Measurements from ENCODE around the gene NTNG1.

Gene NTNG1

DNA sequence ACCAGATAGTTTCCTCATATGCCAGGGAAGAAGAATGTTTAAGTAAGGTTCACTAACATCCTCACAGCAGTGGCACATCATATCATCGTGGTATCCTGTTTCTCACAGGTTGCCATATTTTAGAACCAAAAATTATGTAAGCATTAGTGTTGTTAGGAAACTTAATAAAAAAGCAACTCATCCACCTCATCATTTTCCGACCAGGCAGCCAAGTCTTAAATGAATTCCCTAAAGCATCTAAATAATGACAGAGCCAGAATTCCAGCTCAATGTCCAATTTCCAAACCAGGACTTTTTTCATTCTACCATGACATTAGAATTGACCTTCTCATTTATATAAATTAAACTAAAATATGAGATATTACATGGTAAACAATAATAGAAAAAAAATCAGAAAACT is 272.7 kb downstream of the NTNG1 start:
- Histone ChIP-seq H3K9ac (ENCODE audit: low read length in 5 of 5) (no peak overlapping the region), H3K27ac (ENCODE audit: low read depth, low read length) (no peak overlapping the region), H3K36me3 (ENCODE audit: control insufficient read depth in 5 of 5, insufficient read depth in 5 of 5, low read length in 5 of 5) (no peaks in the 10 kb centered on the region), H3K9me3 (ENCODE audit: control insufficient read depth in 5 of 5, low read length in 5 of 5) (no peaks in the 10 kb centered on the region), H3K4me1 (ENCODE audit: control insufficient read depth in 5 of 5, insufficient read depth in 5 of 5, low read length in 5 of 5) (no peaks in the 10 kb centered on the region), H3K27me3 (ENCODE audit: control insufficient read depth in 5 of 5, insufficient read depth in 4 of 5, low read length in 5 of 5) (no peaks in the 10 kb centered on the region), H3K4me3 (ENCODE audit: low read depth in 1 of 5, low read length in 5 of 5) (no peak overlapping the region)

DNA sequence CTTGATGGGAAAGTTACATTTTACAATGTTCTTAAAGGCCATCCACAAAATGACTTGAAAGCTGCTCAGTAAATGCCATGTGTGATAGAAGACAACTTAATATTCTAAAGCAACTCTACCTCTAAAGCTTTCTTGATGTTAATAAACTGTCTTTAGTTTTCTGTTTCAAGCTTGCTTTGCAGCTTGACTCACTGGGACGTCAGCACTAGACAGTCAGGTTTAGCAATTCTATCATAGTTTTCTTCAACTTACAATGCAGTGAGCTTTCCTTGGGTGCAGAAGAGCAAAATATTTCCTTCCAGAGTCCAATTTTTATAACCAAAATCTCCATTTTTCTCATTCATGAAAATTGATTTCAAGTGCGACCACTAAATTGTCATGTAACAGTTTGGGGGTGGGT is 273.1 kb downstream of the NTNG1 start:
- no peaks in the 10 kb centered on the region for H3K36me3 ChIP-seq (ENCODE audit: control insufficient read depth in 5 of 5, insufficient read depth in 5 of 5, low read length in 5 of 5)
- no peak overlapping the region for H3K4me3 ChIP-seq (ENCODE audit: low read depth in 1 of 5, low read length in 5 of 5)
- no peaks in the 10 kb centered on the region for H3K4me1 ChIP-seq (ENCODE audit: control insufficient read depth in 5 of 5, insufficient read depth in 5 of 5, low read length in 5 of 5)
- no peak overlapping the region for H3K27ac ChIP-seq (ENCODE audit: low read depth, low read length)
- H3K27me3 ChIP-seq (ENCODE audit: control insufficient read depth in 5 of 5, insufficient read depth in 4 of 5, low read length in 5 of 5), result no peaks in the 10 kb centered on the region
- no peak overlapping the region for H3K9ac ChIP-seq (ENCODE audit: low read length in 5 of 5)
- no peaks in the 10 kb centered on the region for H3K9me3 ChIP-seq (ENCODE audit: control insufficient read depth in 5 of 5, low read length in 5 of 5)

DNA sequence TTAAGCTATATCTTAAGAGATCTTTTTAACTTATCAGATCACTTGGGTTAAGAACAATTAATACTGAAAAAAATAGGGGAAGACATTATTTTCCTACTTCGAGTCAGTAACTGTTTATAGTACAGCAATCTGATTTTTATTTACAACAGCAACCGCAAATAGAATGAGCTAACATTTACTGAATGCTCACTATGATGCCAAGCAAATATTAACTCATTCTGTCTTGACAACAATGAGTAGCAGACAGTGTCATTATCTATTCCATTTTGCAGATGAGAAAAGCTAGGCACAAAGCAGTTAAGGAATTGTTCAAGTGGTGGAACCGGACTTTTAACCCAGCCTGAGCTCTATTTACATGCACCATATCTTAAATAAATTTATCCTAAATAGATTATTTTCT is 273.7 kb downstream of the NTNG1 start:
- no peak overlapping the region for H3K4me3 ChIP-seq (ENCODE audit: low read depth in 1 of 5, low read length in 5 of 5)

DNA sequence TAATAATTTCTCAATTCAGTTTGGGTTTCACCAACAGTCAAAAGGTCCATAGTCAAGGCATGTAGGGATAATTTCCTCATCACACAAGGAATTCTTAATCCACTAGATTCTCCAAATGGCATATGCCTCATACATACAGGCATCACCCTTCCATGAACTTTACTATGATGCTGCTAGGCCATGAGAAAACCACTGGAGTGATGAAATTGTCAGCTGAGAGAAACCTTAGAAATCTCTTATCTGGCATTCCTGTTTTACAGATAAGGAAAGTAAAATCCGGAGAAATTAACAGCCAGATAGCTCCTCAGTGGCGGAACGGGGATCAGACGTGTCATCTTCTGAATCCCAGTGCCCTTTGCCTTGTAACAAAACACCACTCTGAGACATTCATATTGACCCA is 274.4 kb downstream of the NTNG1 start:
- Histone ChIP-seq H3K4me1 (ENCODE audit: control insufficient read depth in 5 of 5, insufficient read depth in 5 of 5, low read length in 5 of 5) (no peaks in the 10 kb centered on the region), H3K36me3 (ENCODE audit: control insufficient read depth in 5 of 5, insufficient read depth in 5 of 5, low read length in 5 of 5) (no peaks in the 10 kb centered on the region), H3K4me3 (ENCODE audit: low read depth in 1 of 5, low read length in 5 of 5) (no peak overlapping the region), H3K9ac (ENCODE audit: low read length in 5 of 5) (no peak overlapping the region), H3K27me3 (ENCODE audit: control insufficient read depth in 5 of 5, insufficient read depth in 4 of 5, low read length in 5 of 5) (no peaks in the 10 kb centered on the region), H3K27ac (ENCODE audit: low read depth, low read length) (no peak overlapping the region), H3K9me3 (ENCODE audit: control insufficient read depth in 5 of 5, low read length in 5 of 5) (no peaks in the 10 kb centered on the region)

More for the DNA sequence above, 273.7 kb downstream of the NTNG1 start:
- Histone ChIP-seq H3K36me3 (ENCODE audit: control insufficient read depth in 5 of 5, insufficient read depth in 5 of 5, low read length in 5 of 5) (no peaks in the 10 kb centered on the region), H3K9me3 (ENCODE audit: control insufficient read depth in 5 of 5, low read length in 5 of 5) (no peaks in the 10 kb centered on the region), H3K4me1 (ENCODE audit: control insufficient read depth in 5 of 5, insufficient read depth in 5 of 5, low read length in 5 of 5) (no peaks in the 10 kb centered on the region), H3K27me3 (ENCODE audit: control insufficient read depth in 5 of 5, insufficient read depth in 4 of 5, low read length in 5 of 5) (no peaks in the 10 kb centered on the region), H3K9ac (ENCODE audit: low read length in 5 of 5) (no peak overlapping the region), H3K27ac (ENCODE audit: low read depth, low read length) (no peak overlapping the region)

DNA sequence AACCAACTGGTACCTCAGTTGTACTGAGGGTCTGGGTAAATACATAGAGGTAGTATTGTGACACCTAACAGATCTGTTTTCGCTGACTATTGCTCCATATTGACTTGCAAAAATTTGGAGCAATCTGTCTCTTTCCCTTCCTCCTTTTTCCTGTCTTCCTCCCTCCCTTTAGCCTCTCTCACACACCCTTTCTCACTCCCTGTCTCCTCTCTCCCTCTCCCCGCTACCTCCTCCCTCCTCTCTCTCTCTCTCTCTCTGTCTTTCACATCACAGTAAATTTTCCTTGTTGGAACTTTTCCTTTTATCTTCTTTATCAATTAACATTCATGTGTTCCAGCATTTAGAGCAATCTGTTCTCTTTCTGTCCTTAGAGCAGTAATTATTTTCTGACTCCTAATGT is 278.2 kb downstream of the NTNG1 start:
- Histone ChIP-seq H3K9ac (ENCODE audit: low read length in 5 of 5) (no peak overlapping the region), H3K4me1 (ENCODE audit: control insufficient read depth in 5 of 5, insufficient read depth in 5 of 5, low read length in 5 of 5) (no peaks in the 10 kb centered on the region), H3K36me3 (ENCODE audit: control insufficient read depth in 5 of 5, insufficient read depth in 5 of 5, low read length in 5 of 5) (no peaks in the 10 kb centered on the region), H3K9me3 (ENCODE audit: control insufficient read depth in 5 of 5, low read length in 5 of 5) (no peaks in the 10 kb centered on the region), H3K4me3 (ENCODE audit: low read depth in 1 of 5, low read length in 5 of 5) (no peak overlapping the region), H3K27ac (ENCODE audit: low read depth, low read length) (no peak overlapping the region), H3K27me3 (ENCODE audit: control insufficient read depth in 5 of 5, insufficient read depth in 4 of 5, low read length in 5 of 5) (no peaks in the 10 kb centered on the region)

DNA sequence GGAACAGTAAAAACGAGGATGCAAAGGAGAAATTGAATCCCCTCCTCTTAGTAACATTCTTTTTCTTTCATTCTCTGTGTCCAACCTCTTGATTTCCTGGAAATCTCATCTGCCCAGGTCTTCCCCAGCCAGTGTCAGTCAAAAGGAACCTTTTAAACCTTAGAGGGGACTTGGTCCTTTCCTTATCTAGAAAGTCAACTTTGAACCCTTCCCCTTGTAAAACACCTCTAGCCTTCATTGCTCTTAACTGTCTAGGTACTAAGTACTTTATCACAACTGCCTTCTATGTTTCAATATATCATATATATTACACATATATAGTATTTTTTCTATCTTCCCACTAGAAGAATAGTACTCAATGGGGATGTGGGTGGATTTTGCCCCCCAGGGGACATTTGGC is 282.1 kb downstream of the NTNG1 start:
- Histone ChIP-seq H3K27ac (ENCODE audit: low read depth, low read length) (no peak overlapping the region), H3K9me3 (ENCODE audit: control insufficient read depth in 5 of 5, low read length in 5 of 5) (peaks cover 0 to 3% (median 0%) of the 10 kb centered on the region in 5 donors), H3K36me3 (ENCODE audit: control insufficient read depth in 5 of 5, insufficient read depth in 5 of 5, low read length in 5 of 5) (no peaks in the 10 kb centered on the region), H3K27me3 (ENCODE audit: control insufficient read depth in 5 of 5, insufficient read depth in 4 of 5, low read length in 5 of 5) (no peaks in the 10 kb centered on the region), H3K9ac (ENCODE audit: low read length in 5 of 5) (no peak overlapping the region), H3K4me3 (ENCODE audit: low read depth in 1 of 5, low read length in 5 of 5) (no peak overlapping the region), H3K4me1 (ENCODE audit: control insufficient read depth in 5 of 5, insufficient read depth in 5 of 5, low read length in 5 of 5) (no peaks in the 10 kb centered on the region)

DNA sequence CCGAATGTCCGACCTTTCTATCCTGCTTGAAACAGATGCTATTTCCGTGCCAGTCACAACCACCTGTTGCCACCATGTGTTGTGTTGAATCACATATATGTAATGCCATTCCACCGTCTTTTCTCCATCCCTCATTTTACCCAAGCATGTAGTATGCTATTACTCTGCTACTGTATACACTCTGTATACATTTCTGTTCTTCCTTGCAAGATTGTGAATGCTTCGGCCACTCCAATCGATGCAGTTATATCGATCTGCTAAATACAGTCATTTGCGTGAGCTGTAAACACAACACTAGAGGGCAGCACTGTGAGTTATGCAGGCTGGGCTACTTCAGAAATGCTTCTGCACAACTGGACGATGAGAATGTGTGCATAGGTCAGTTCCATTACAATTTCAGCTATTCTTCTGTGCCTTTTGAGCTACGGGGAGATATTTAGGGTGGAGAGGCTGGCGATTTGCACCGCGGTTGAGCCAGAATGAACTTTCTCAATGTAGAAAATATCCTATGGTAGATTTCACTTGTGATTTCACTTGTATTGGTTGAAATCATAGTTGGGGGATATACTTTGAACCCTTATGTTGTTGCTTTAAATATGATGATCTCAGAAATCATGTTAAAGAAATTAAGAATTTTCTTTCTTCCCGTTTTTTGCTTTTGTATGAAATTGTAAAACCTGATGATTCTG is 289.8 kb downstream of the NTNG1 start:
- Histone ChIP-seq H3K9me3 (ENCODE audit: control insufficient read depth in 5 of 5, low read length in 5 of 5) (peaks cover 0 to 3% (median 0%) of the 10 kb centered on the region in 5 donors), H3K4me1 (ENCODE audit: control insufficient read depth in 5 of 5, insufficient read depth in 5 of 5, low read length in 5 of 5) (peaks cover 0 to 3% (median 0%) of the 10 kb centered on the region in 5 donors), H3K4me3 (ENCODE audit: low read depth in 1 of 5, low read length in 5 of 5) (no peak overlapping the region), H3K9ac (ENCODE audit: low read length in 5 of 5) (no peak overlapping the region), H3K27me3 (ENCODE audit: control insufficient read depth in 5 of 5, insufficient read depth in 4 of 5, low read length in 5 of 5) (no peaks in the 10 kb centered on the region), H3K36me3 (ENCODE audit: control insufficient read depth in 5 of 5, insufficient read depth in 5 of 5, low read length in 5 of 5) (no peaks in the 10 kb centered on the region), H3K27ac (ENCODE audit: low read depth, low read length) (no peak overlapping the region)

DNA sequence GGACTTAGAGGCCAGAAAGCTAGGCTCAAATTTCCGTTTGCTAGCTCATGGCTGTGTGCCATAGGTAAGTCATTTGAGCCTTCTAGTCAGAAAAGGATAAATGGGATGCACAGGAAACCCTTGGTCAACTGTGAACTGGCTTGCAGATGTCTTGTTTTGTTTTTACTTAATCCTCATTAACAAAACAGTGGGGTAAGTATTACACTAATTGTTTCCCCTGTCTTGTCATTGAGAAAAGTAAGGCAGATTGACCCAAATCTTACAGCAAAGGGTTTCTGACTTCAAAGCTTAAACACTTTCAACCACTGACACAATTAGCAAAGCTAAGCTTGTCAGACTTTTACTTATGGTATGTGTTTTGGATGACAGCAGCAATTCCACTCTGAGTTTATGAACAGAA is 291.3 kb downstream of the NTNG1 start:
- Histone ChIP-seq H3K9me3 (ENCODE audit: control insufficient read depth in 5 of 5, low read length in 5 of 5) (no peaks in the 10 kb centered on the region), H3K27ac (ENCODE audit: low read depth, low read length) (no peak overlapping the region), H3K27me3 (ENCODE audit: control insufficient read depth in 5 of 5, insufficient read depth in 4 of 5, low read length in 5 of 5) (no peaks in the 10 kb centered on the region), H3K4me1 (ENCODE audit: control insufficient read depth in 5 of 5, insufficient read depth in 5 of 5, low read length in 5 of 5) (peaks cover 0 to 3% (median 0%) of the 10 kb centered on the region in 5 donors), H3K36me3 (ENCODE audit: control insufficient read depth in 5 of 5, insufficient read depth in 5 of 5, low read length in 5 of 5) (no peaks in the 10 kb centered on the region), H3K9ac (ENCODE audit: low read length in 5 of 5) (no peak overlapping the region), H3K4me3 (ENCODE audit: low read depth in 1 of 5, low read length in 5 of 5) (no peak overlapping the region)

DNA sequence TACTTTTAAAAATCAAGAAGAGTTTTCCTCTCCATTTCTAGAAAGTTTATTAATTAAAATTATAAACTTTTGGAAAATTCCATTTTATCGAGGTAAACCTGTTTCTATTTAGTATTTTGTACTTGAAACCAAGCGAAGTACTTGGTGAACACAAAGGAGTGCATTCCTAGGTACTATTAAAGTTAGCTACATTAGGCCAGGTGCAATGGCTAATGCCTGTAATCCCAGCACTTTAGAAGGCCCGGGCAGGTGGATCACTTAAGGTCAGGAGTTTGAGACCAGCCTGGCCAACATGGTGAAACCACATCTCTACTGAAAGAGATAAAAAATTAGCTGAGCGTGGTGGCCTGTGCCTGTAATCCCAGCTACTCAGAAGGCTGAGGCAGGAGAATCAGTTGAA is 292.2 kb downstream of the NTNG1 start:
- Histone ChIP-seq H3K9me3 (ENCODE audit: control insufficient read depth in 5 of 5, low read length in 5 of 5) (no peaks in the 10 kb centered on the region), H3K9ac (ENCODE audit: low read length in 5 of 5) (no peak overlapping the region), H3K4me1 (ENCODE audit: control insufficient read depth in 5 of 5, insufficient read depth in 5 of 5, low read length in 5 of 5) (peaks cover 0 to 3% (median 0%) of the 10 kb centered on the region in 5 donors), H3K27ac (ENCODE audit: low read depth, low read length) (no peak overlapping the region), H3K4me3 (ENCODE audit: low read depth in 1 of 5, low read length in 5 of 5) (no peak overlapping the region), H3K36me3 (ENCODE audit: control insufficient read depth in 5 of 5, insufficient read depth in 5 of 5, low read length in 5 of 5) (no peaks in the 10 kb centered on the region), H3K27me3 (ENCODE audit: control insufficient read depth in 5 of 5, insufficient read depth in 4 of 5, low read length in 5 of 5) (no peaks in the 10 kb centered on the region)

DNA sequence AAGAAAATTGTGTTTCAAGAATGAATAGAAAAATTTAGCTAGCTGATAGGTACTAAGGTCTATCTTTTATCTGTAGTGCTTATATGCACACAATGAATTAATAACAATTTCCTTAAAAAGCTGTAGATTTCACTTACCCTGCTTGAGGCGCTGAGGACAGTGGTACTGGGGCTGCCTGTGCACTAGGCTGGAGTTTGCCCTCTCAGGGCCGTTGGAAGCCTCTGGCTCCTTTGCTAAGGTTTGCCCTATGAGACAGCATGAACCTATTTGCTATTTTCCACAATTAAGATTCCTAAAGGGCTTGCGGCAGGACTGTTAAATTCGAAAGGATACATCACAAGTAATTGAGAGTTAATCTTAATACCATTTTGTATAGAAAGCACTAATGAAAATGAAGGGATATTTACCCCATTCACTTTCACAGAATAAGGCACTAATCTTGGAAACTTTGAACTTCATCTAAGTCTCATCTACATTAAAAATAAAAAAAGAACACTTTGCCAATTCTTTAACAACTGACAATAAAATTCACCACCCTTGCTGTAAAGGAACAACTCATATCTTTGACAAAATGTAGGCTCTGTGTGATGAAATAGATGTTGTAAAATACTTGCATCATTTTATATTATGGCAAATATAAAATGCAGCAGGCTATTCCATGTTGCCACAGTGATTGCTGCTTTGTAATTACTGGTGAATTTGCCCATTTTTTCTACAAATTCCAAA is 293.0 kb downstream of the NTNG1 start:
- no peaks in the 10 kb centered on the region for H3K27me3 ChIP-seq (ENCODE audit: control insufficient read depth in 5 of 5, insufficient read depth in 4 of 5, low read length in 5 of 5)
- no peak overlapping the region for H3K27ac ChIP-seq (ENCODE audit: low read depth, low read length)
- no peak overlapping the region for H3K9ac ChIP-seq (ENCODE audit: low read length in 5 of 5)
- no peak overlapping the region for H3K4me3 ChIP-seq (ENCODE audit: low read depth in 1 of 5, low read length in 5 of 5)
- no peaks in the 10 kb centered on the region for H3K9me3 ChIP-seq (ENCODE audit: control insufficient read depth in 5 of 5, low read length in 5 of 5)
- H3K36me3 ChIP-seq (ENCODE audit: control insufficient read depth in 5 of 5, insufficient read depth in 5 of 5, low read length in 5 of 5), result no peaks in the 10 kb centered on the region
- peaks cover 0 to 3% (median 0%) of the 10 kb centered on the region in 5 donors for H3K4me1 ChIP-seq (ENCODE audit: control insufficient read depth in 5 of 5, insufficient read depth in 5 of 5, low read length in 5 of 5)
